ENCODE measurements around the gene LIX1. TPM values are rescaled to one million over a fixed set of nuclear protein-coding genes. Genes with fewer than 3 reads are reported as not detected.
"Not testable (repeated sequence)": the region's sequence is repeated elsewhere in the genome, so short reads cannot be mapped to it uniquely, and the experiment has no call there.

LIX1 gene
- total RNA-seq, 2 donors from 2014 or later: not detected

DNA sequence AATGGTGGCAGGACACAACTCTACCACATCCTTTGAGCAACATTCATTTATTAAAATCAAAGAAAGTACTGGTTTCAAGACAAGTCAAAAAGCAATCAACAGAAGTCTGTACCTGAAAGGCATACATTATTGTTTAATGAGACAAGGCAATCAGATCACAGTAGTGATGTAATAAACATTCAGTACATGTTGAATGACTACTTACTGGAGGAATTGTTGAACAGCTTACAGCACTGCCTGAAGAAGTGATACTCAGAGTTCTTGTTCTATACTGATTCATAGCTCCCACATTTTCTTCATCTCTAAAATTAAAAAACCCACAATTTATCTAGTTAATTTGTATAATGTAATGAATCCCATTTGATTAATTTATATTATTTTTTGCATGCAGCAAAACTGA lies 22.4 kb upstream of the LIX1 start:
- H3K9me3 Mint-ChIP-seq: no peaks in the 10 kb centered on the region
- no peaks in the 10 kb centered on the region for H3K27me3 Mint-ChIP-seq (ENCODE audit: low read depth)
- ATAC-seq (replicated peaks in 1 of 2) (peak; percentile 52 to 79), DNase-seq (no peak)
- H3K4me1 Mint-ChIP-seq (ENCODE audit: low read depth): peaks cover 6% of the 10 kb centered on the region
- H3K27ac Mint-ChIP-seq: peak overlapping the region; percentile 85
- peaks cover 8 to 26% of the 10 kb centered on the region in 2 donors for H3K36me3 Mint-ChIP-seq (ENCODE audit: insufficient read depth in 2 of 2)
- H3K4me3 Mint-ChIP-seq: no peak overlapping the region

DNA sequence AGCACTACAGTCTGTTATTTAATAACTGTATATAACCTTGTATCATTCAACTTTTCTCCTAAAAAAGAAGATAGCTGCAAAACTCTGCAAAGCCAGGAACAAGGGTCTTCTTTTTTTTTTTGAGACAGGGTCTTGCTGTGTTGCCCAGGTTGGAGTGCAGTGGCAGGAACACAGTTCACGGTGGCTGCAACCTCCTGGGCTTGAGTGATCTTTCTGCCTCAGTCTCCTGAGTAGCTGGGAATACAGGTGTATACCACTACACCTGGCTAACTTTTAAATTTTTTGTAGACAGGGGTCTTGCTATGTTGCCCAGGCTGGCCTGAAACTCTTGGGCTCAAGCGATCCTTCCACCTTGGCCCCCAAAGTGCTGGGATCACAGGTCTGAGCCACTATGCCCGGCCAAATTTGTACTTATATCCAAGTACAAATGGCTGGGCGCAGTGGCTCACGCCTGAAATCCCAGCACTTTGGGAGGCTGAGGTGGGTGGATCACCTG lies 21.4 kb upstream of the LIX1 start:
- DNase-seq: no peak
- Mint-ChIP-seq H3K4me1 (ENCODE audit: low read depth) (peaks cover 6% of the 10 kb centered on the region), H3K36me3 (ENCODE audit: insufficient read depth in 2 of 2) (peaks cover 9 to 28% of the 10 kb centered on the region in 2 donors), H3K9me3 (peaks cover under 1 to 2% of the 10 kb centered on the region in 2 donors), H3K27me3 (ENCODE audit: low read depth) (no peaks in the 10 kb centered on the region), H3K27ac (no peak overlapping the region), H3K4me3 (no peak overlapping the region)
- ATAC-seq (replicated peaks in 1 of 2): no peak

DNA sequence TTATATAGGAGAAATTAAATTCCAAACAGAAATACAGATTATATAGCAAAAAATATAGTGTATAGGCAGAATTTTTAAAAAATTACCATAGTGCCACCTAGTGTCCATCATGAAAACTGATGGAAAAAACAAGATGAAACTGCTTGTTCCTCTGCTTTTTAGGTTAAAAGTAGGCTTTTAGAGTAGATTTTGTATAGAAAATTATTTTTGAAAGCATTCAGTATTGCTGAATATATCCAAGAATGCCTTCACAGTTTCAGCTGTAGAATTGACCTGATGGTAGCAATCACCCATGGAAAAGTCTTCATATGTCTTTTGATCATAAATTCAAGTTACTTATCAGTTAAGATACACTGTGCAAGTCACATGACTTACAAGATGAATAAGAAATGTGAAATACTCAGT lies 21.0 kb upstream of the LIX1 start:
- DNase-seq (no peak), ATAC-seq (replicated peaks in 1 of 2) (no peak)
- Mint-ChIP-seq H3K36me3 (ENCODE audit: insufficient read depth in 2 of 2) (peaks cover 11 to 32% of the 10 kb centered on the region in 2 donors), H3K27ac (no peak overlapping the region), H3K4me1 (ENCODE audit: low read depth) (peaks cover 6% of the 10 kb centered on the region), H3K9me3 (peaks cover 4 to 5% of the 10 kb centered on the region in 2 donors), H3K4me3 (no peak overlapping the region), H3K27me3 (ENCODE audit: low read depth) (no peaks in the 10 kb centered on the region)

GRCh38 chr5:97162045-97162444 lies 19.6 kb upstream of the LIX1 start:
- Mint-ChIP-seq H3K4me3 (no peak overlapping the region), H3K36me3 (ENCODE audit: insufficient read depth in 2 of 2) (peaks cover 16 to 37% of the 10 kb centered on the region in 2 donors), H3K27me3 (ENCODE audit: low read depth) (no peaks in the 10 kb centered on the region), H3K4me1 (ENCODE audit: low read depth) (no peaks in the 10 kb centered on the region), H3K9me3 (peaks cover 10 to 13% of the 10 kb centered on the region in 2 donors), H3K27ac (no peak overlapping the region)
- peak; percentile 40 to 56 for DNase-seq
- ATAC-seq (replicated peaks in 1 of 2): peak; percentile 45 to 63

DNA sequence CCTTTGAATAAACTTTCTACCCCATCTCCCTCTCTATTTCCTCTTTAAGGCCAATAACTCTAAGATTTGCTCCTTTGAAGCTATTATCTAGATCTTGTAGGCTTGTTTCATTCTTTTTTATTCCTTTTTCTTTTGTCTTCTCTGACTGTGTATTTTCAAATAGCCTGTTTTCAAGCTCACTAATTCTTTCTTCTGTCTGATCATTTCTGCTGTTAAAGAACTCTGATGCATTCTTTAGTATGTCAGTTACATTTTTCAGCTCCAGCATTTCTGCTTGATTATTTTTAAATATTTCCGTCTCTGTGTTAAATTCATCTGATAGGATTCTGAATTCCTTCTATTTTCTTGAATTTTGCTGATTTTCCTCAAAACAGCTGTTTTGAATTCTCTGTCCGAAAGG lies 15.3 kb upstream of the LIX1 start:
- Mint-ChIP-seq H3K4me1 (ENCODE audit: low read depth) (no peaks in the 10 kb centered on the region), H3K27me3 (ENCODE audit: low read depth) (no peaks in the 10 kb centered on the region), H3K9me3 (peaks cover 12 to 13% of the 10 kb centered on the region in 2 donors), H3K36me3 (ENCODE audit: insufficient read depth in 2 of 2) (peaks cover 14 to 28% of the 10 kb centered on the region in 2 donors), H3K4me3 (no peak overlapping the region), H3K27ac (peak overlapping the region; percentile 35)
- ATAC-seq (replicated peaks in 1 of 2): no peak
- no peak for DNase-seq

GRCh38 chr5:97151370-97151769 lies 9.0 kb upstream of the LIX1 start:
- H3K27ac Mint-ChIP-seq: no peak overlapping the region
- DNase-seq (no peak), ATAC-seq (replicated peaks in 1 of 2) (no peak)
- H3K27me3 Mint-ChIP-seq (ENCODE audit: low read depth): no peaks in the 10 kb centered on the region
- H3K4me3 Mint-ChIP-seq: no peak overlapping the region
- H3K4me1 Mint-ChIP-seq (ENCODE audit: low read depth): no peaks in the 10 kb centered on the region
- H3K36me3 Mint-ChIP-seq (ENCODE audit: insufficient read depth in 2 of 2): peaks cover under 1% of the 10 kb centered on the region in 2 donors
- H3K9me3 Mint-ChIP-seq: no peaks in the 10 kb centered on the region

DNA sequence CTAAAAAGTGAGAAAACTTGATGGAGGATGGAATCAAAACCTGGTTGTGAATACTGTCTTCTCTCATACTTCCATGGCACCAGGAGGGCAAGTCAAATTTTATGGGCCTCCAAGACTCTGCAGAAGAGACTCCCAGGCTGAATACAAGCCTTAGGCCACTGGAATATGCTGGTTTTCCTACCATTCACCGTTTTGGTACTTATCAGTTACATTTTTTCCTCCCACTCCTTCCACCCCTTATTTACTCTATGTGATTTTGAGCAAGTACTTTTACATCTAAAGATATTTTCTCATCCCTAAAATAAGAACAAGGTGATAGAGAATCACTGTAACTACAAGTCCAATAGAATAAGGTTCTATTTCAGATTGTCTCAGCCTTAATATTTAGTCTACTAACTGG lies 8.0 kb upstream of the LIX1 start:
- ATAC-seq (replicated peaks in 1 of 2): no peak
- no peak for DNase-seq

GRCh38 chr5:97149709-97150108 lies 7.3 kb upstream of the LIX1 start:
- Mint-ChIP-seq H3K4me1 (ENCODE audit: low read depth) (no peaks in the 10 kb centered on the region), H3K27ac (no peak overlapping the region), H3K9me3 (no peaks in the 10 kb centered on the region), H3K4me3 (no peak overlapping the region), H3K27me3 (ENCODE audit: low read depth) (no peaks in the 10 kb centered on the region), H3K36me3 (ENCODE audit: insufficient read depth in 2 of 2) (no peaks in the 10 kb centered on the region)
- no peak for ATAC-seq (replicated peaks in 1 of 2)
- DNase-seq: no peak

More for the DNA sequence above, 8.0 kb upstream of the LIX1 start:
- H3K36me3 Mint-ChIP-seq (ENCODE audit: insufficient read depth in 2 of 2): no peaks in the 10 kb centered on the region
- no peaks in the 10 kb centered on the region for H3K4me1 Mint-ChIP-seq (ENCODE audit: low read depth)
- H3K27me3 Mint-ChIP-seq (ENCODE audit: low read depth): no peaks in the 10 kb centered on the region
- H3K27ac Mint-ChIP-seq: no peak overlapping the region
- H3K9me3 Mint-ChIP-seq: no peaks in the 10 kb centered on the region
- no peak overlapping the region for H3K4me3 Mint-ChIP-seq

GRCh38 chr5:97148288-97148687 lies 5.9 kb upstream of the LIX1 start:
- Mint-ChIP-seq H3K27me3 (ENCODE audit: low read depth) (no peaks in the 10 kb centered on the region), H3K36me3 (ENCODE audit: insufficient read depth in 2 of 2) (no peaks in the 10 kb centered on the region), H3K4me1 (ENCODE audit: low read depth) (no peaks in the 10 kb centered on the region), H3K27ac (no peak overlapping the region), H3K9me3 (no peaks in the 10 kb centered on the region), H3K4me3 (no peak overlapping the region)
- no peak for DNase-seq
- no peak for ATAC-seq (replicated peaks in 1 of 2)

GRCh38 chr5:97143704-97144103 lies 1.3 kb upstream of the LIX1 start:
- DNase-seq (no peak), ATAC-seq (replicated peaks in 1 of 2) (no peak)
- no peak overlapping the region for H3K27ac Mint-ChIP-seq
- H3K27me3 Mint-ChIP-seq (ENCODE audit: low read depth): peaks cover 23% of the 10 kb centered on the region
- H3K4me1 Mint-ChIP-seq (ENCODE audit: low read depth): no peaks in the 10 kb centered on the region
- H3K4me3 Mint-ChIP-seq: no peak overlapping the region
- H3K9me3 Mint-ChIP-seq: no peaks in the 10 kb centered on the region
- no peaks in the 10 kb centered on the region for H3K36me3 Mint-ChIP-seq (ENCODE audit: insufficient read depth in 2 of 2)

DNA sequence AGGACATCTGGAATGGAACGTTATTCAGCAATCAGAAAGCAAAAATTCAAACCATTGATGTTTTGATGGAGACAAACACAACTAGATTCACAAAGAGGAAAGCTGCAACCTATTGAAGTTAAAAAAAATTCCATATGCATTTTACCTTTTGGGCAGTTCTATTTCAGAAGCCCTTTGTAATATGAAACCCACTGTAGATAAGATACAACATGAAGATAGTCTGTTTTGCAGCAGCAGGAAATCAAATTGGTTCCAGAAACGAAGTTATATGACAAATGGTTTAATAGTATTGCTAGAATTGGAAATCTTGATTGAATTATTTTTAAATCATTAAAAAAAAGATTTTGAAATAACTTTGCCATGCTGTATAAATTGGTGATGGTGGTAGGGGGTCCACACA lies 872 bp downstream of the LIX1 start:
- H3K27ac Mint-ChIP-seq: no peak overlapping the region
- H3K9me3 Mint-ChIP-seq: no peaks in the 10 kb centered on the region
- no peaks in the 10 kb centered on the region for H3K36me3 Mint-ChIP-seq (ENCODE audit: insufficient read depth in 2 of 2)
- peaks cover 23% of the 10 kb centered on the region for H3K27me3 Mint-ChIP-seq (ENCODE audit: low read depth)
- H3K4me1 Mint-ChIP-seq (ENCODE audit: low read depth): no peaks in the 10 kb centered on the region
- no peak overlapping the region for H3K4me3 Mint-ChIP-seq
- no peak for DNase-seq
- ATAC-seq (replicated peaks in 1 of 2): no peak

- Mint-ChIP-seq H3K4me3 (no peak overlapping the region), H3K27ac (no peak overlapping the region)
These were observed 1.4 kb downstream of the LIX1 start for GRCh38 chr5:97141031-97141430.

GRCh38 chr5:97140250-97140649 lies 2.2 kb downstream of the LIX1 start:
- H3K36me3 Mint-ChIP-seq (ENCODE audit: insufficient read depth in 2 of 2); H3K4me3 Mint-ChIP-seq; DNase-seq; H3K9me3 Mint-ChIP-seq; ATAC-seq (replicated peaks in 1 of 2); H3K4me1 Mint-ChIP-seq (ENCODE audit: low read depth); H3K27ac Mint-ChIP-seq: not testable (repeated sequence)
- peaks cover 23% of the 10 kb centered on the region for H3K27me3 Mint-ChIP-seq (ENCODE audit: low read depth)

More at GRCh38 chr5:97141031-97141430, 1.4 kb downstream of the LIX1 start:
- H3K36me3 Mint-ChIP-seq (ENCODE audit: insufficient read depth in 2 of 2): no peaks in the 10 kb centered on the region
- no peak for DNase-seq
- no peak for ATAC-seq (replicated peaks in 1 of 2)
- H3K9me3 Mint-ChIP-seq: no peaks in the 10 kb centered on the region
- peaks cover 2% of the 10 kb centered on the region for H3K4me1 Mint-ChIP-seq (ENCODE audit: low read depth)
- peaks cover 23% of the 10 kb centered on the region for H3K27me3 Mint-ChIP-seq (ENCODE audit: low read depth)

DNA sequence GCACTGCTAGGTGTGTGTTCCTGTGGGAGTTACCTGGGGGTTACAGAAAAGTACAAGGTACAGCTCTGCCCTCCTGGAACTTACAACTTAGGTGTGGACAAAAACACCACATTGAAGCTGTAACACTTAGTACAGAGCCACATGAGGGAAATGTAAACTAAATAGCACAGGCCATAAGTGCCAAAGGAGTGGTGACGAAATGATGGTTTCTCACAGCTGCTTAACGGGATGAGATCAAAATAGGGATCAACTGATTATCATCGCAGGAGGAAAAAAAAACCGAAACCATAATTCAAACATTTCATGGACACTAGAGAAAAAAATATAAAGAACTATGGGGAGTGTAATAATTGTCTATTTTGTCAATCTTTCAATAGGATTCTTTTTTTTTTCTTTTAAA lies 5.9 kb downstream of the LIX1 start:
- Mint-ChIP-seq H3K27ac (no peak overlapping the region), H3K27me3 (ENCODE audit: low read depth) (peaks cover 16% of the 10 kb centered on the region), H3K36me3 (ENCODE audit: insufficient read depth in 2 of 2) (no peaks in the 10 kb centered on the region), H3K4me1 (ENCODE audit: low read depth) (peaks cover 15% of the 10 kb centered on the region), H3K9me3 (no peaks in the 10 kb centered on the region), H3K4me3 (no peak overlapping the region)
- DNase-seq (no peak), ATAC-seq (replicated peaks in 1 of 2) (no peak)
